ENCODE results near the gene COP1. TPM values are rescaled to one million over a fixed set of nuclear protein-coding genes. Genes with fewer than 3 reads are reported as not detected.
A peak's percentile ranks its signal among the peaks of the same experiment; 100 is the strongest.

COP1 gene
- polyA plus RNA-seq, 2 of the 4 experiments (the other 2 are of a cell fraction) = 21.9 to 42.0 TPM

- ChIA-PET POLR2A (no interaction called here), CTCF (no interaction called here)
- H3K9me3 ChIP-seq = no peaks in the 10 kb centered on the region
- FAIRE-seq (no peak), ATAC-seq (no peak), DNase-seq (ENCODE audit: low read depth in 1 of 2, low spot score in 1 of 2) (no peak)
- no peak overlapping the region for H3K4me3 ChIP-seq
- no peak overlapping the region for H3K27ac ChIP-seq
- TF ChIP-seq MYC (IDR thresholded peaks at IDR 0.05; ENCODE audit: borderline replicate concordance, low read length) (no peak), POLR2A (IDR thresholded peaks at IDR 0.05; ENCODE audit: low read length) (no peak), NPAS2 (CRISPR knock-in tag; IDR thresholded peaks at IDR 0.05; ENCODE audit: borderline replicate concordance) (no peak), MAX (IDR thresholded peaks at IDR 0.05) (no peak), RFX5 (IDR thresholded peaks at IDR 0.05) (no peak), MAZ (IDR thresholded peaks at IDR 0.05; ENCODE audit: borderline replicate concordance, low read depth, low read length) (no peak), PBX3 (IDR thresholded peaks at IDR 0.05) (no peak)
- no peak overlapping the region for H3K4me2 ChIP-seq
- 90% methylated on average over 3 of the region's 3 CpGs for WGBS (ENCODE audit: missing lambda C conversion rate)
- no peaks in the 10 kb centered on the region for H3K4me1 ChIP-seq
Measured at GRCh38 chr1:176193663-176194062, 13.4 kb downstream of the COP1 start.

GRCh38 chr1:176193023-176193422, 14.1 kb downstream of the COP1 start:
- no peak overlapping the region for H3K27ac ChIP-seq
- H3K4me1 ChIP-seq = no peaks in the 10 kb centered on the region
- no peaks in the 10 kb centered on the region for H3K9me3 ChIP-seq
- no peak for DNase-seq (ENCODE audit: low read depth in 1 of 2, low spot score in 1 of 2)
- POLR2A ChIA-PET = no interaction called here
- H3K4me2 ChIP-seq = no peak overlapping the region
- no peak overlapping the region for H3K4me3 ChIP-seq
- WGBS (ENCODE audit: missing lambda C conversion rate) = 93% methylated on average over 1 of the region's 1 CpG
- TF ChIP-seq HOXB13 (CRISPR knock-in tag; IDR thresholded peaks at IDR 0.05; ENCODE audit: low read depth) = no peak
- FAIRE-seq = peak; percentile 51
- CTCF ChIA-PET = no interaction called here
- ATAC-seq = no peak

GRCh38 chr1:176188604-176189003, 18.5 kb downstream of the COP1 start:
- Histone ChIP-seq H3K4me2 (no peak overlapping the region), H3K27ac (no peak overlapping the region), H3K4me3 (no peak overlapping the region), H3K9me3 (no peaks in the 10 kb centered on the region), H3K4me1 (no peaks in the 10 kb centered on the region)
- ATAC-seq (no peak), FAIRE-seq (no peak), DNase-seq (ENCODE audit: low read depth in 1 of 2, low spot score in 1 of 2) (no peak)
- TF ChIP-seq HOXB13 (CRISPR knock-in tag; IDR thresholded peaks at IDR 0.05; ENCODE audit: low read depth) = no peak
- no peak for TF ChIP-seq ZFP36 (IDR thresholded peaks at IDR 0.05; ENCODE audit: borderline replicate concordance, partially characterized antibody)
- TF ChIP-seq SMC3 (IDR thresholded peaks at IDR 0.05) = no peak
- TF ChIP-seq SREBF2 (IDR thresholded peaks at IDR 0.05) = no peak
- WGBS (ENCODE audit: missing lambda C conversion rate) = 92% methylated on average over 2 of the region's 2 CpGs
- CTCF ChIA-PET = no interaction called here
- POLR2A ChIA-PET = no interaction called here

GRCh38 chr1:176187001-176187400, 20.1 kb downstream of the COP1 start:
- Histone ChIP-seq H3K4me1 (no peaks in the 10 kb centered on the region), H3K9me3 (no peaks in the 10 kb centered on the region), H3K27ac (no peak overlapping the region), H3K4me2 (no peak overlapping the region), H3K4me3 (no peak overlapping the region)
- ATAC-seq (no peak), FAIRE-seq (no peak), DNase-seq (ENCODE audit: low read depth in 1 of 2, low spot score in 1 of 2) (no peak)
- ChIA-PET POLR2A (interaction anchor here (1.0 kb wide), 1 partner anchor 21 kb away, joined by 3 read pairs; no protein-coding TSS in a partner anchor), CTCF (no interaction called here)
- WGBS (ENCODE audit: missing lambda C conversion rate) = 83% methylated on average over 3 of the region's 3 CpGs
- no peak for TF ChIP-seq E2F6 (IDR thresholded peaks at IDR 0.05; ENCODE audit: borderline replicate concordance, low read depth)
- no peak for TF ChIP-seq ELK1 (IDR thresholded peaks at IDR 0.05; ENCODE audit: low read depth, low read length)
- TF ChIP-seq ESRRA (IDR thresholded peaks at IDR 0.05; ENCODE audit: borderline replicate concordance, low read length) = no peak

- Histone ChIP-seq H3K4me2 (no peak overlapping the region), H3K4me3 (no peak overlapping the region), H3K4me1 (no peaks in the 10 kb centered on the region), H3K27ac (no peak overlapping the region), H3K9me3 (no peaks in the 10 kb centered on the region)
- no peak for FAIRE-seq
- no peak for TF ChIP-seq EP300 (IDR thresholded peaks at IDR 0.05)
- no peak for TF ChIP-seq NPAS2 (CRISPR knock-in tag; IDR thresholded peaks at IDR 0.05; ENCODE audit: borderline replicate concordance)
- TF ChIP-seq E2F6 (IDR thresholded peaks at IDR 0.05; ENCODE audit: borderline replicate concordance, low read depth) = no peak
- no peak for TF ChIP-seq EHMT2 (IDR thresholded peaks at IDR 0.05; ENCODE audit: low read depth)
- TF ChIP-seq POLR2AphosphoS2 (conservative IDR thresholded peaks at IDR 0.05; ENCODE audit: low read length) = no peak
- no peak for TF ChIP-seq HOXB5 (CRISPR knock-in tag; IDR thresholded peaks at IDR 0.05)
- no peak for TF ChIP-seq FOXS1 (CRISPR knock-in tag; IDR thresholded peaks at IDR 0.05)
- no peak for TF ChIP-seq TFCP2L1 (CRISPR knock-in tag; IDR thresholded peaks at IDR 0.05)
- TF ChIP-seq ESRRA (IDR thresholded peaks at IDR 0.05; ENCODE audit: borderline replicate concordance, low read length) = no peak
- no peak for TF ChIP-seq ELK1 (IDR thresholded peaks at IDR 0.05; ENCODE audit: low read depth, low read length)
- no peak for TF ChIP-seq CHD4 (IDR thresholded peaks at IDR 0.05; ENCODE audit: borderline replicate concordance)
- WGBS (ENCODE audit: missing lambda C conversion rate) = 74% methylated on average over 3 of the region's 3 CpGs
- CTCF ChIA-PET = no interaction called here
- POLR2A ChIA-PET = no interaction called here
- no peak for ATAC-seq
- no peak for DNase-seq (ENCODE audit: low read depth in 1 of 2, low spot score in 1 of 2)
Measured at GRCh38 chr1:176183618-176184017, 23.5 kb downstream of the COP1 start.

Data from A549 (cell line).